HCT116 (cell line): ENCODE data around the gene GOLT1B. TPM values are rescaled to one million over a fixed set of nuclear protein-coding genes. Genes with fewer than 3 reads are reported as not detected.

Experiments used
- ATAC-seq: fragments of 200-7000 bp; cut with Tn5 transposase; 2 replicates; pipeline ENCODE4 v1.9.1; 2020; ENCODE audit warnings: mild to moderate bottlenecking, moderate library complexity
- BruUV-seq: library from RNA; stranded (reverse); fragments of 400-500 nt; replicated peaks from 2 replicates; lab custom pipeline; 2021; lab: Mats Ljungman, UMichigan
- CTCF ChIA-PET: fragments of 300-600 bp; sonication (Branson Sonifier 250); formaldehyde crosslinking; loops from one replicate; lab custom pipeline; 2021; ENCODE audit warnings: antibody characterized with exemption; lab: Charles Lee
- POLR2A ChIA-PET: fragments of 300-600, 350-600 bp; sonication (Branson Sonifier 250); formaldehyde crosslinking; loops from one replicate; lab custom pipeline; 2021; ENCODE audit warnings: antibody characterized with exemption; lab: Charles Lee
- RAD21 ChIA-PET, 2 experiments: fragments of 300-600 bp; sonication (Branson Sonifier 250); formaldehyde crosslinking; loops; one replicate each; lab custom pipeline; 2023; ENCODE audit warnings: low total read pairs in 2 of 2; ENCODE audit not compliant: uncharacterized antibody in 2 of 2, unreplicated experiment in 2 of 2, low non-redundant PET in 1 of 2; lab: Charles Lee
- DNase-seq: peaks from one replicate; pipeline ENCODE4 v3.0.0-alpha.2; 2010; ENCODE audit warnings: low read depth, low spot score
- H2AFZ ChIP-seq: fragments of 200-600 bp; shearing (Covaris generic), sonication (generic); 2 replicates; pipeline ENCODE4 v1.6.1; 2017; ENCODE audit warnings: low read depth, mixed run types, mixed read lengths, antibody characterized with exemption, low read length; ENCODE audit not compliant: poor library complexity, severe bottlenecking
- H3K27ac ChIP-seq: 2 replicates; pipeline ENCODE4 v1.5.1; 2012; ENCODE audit warnings: low read depth, low read length
- H3K27me3 ChIP-seq: fragments of 200-600 bp; sonication (generic); 2 replicates; pipeline ENCODE4 v1.6.1; 2016; ENCODE audit warnings: mixed run types, low read length, mixed read lengths; ENCODE audit not compliant: insufficient read depth
- H3K36me3 ChIP-seq, 2 experiments: fragments of 200-500 bp in 1 of 2; fragments of 200-600 bp in 1 of 2; sonication (Bioruptor generic) in 1 of 2; sonication (generic) in 1 of 2; 2 replicates each; pipeline versions ENCODE4 v1.5.1 to v1.6.1; 2014 to 2016; ENCODE audit warnings: low read length in 2 of 2, inconsistent platforms in 1 of 2, mixed read lengths in 1 of 2, mixed run types in 1 of 2; ENCODE audit not compliant: insufficient read depth in 2 of 2, control insufficient read depth in 1 of 2
- H3K4me1 ChIP-seq, 2 experiments: fragments of 200-600 bp in 1 of 2; sonication (generic) in 1 of 2; 2 replicates each; pipeline versions ENCODE4 v1.5.1 to v1.6.1; 2012 to 2017; ENCODE audit warnings: low read length in 2 of 2, inconsistent platforms in 1 of 2, mild to moderate bottlenecking in 1 of 2, mixed read lengths in 1 of 2, mixed run types in 1 of 2, moderate library complexity in 1 of 2; ENCODE audit not compliant: insufficient read depth in 2 of 2, control insufficient read depth in 1 of 2
- H3K4me2 ChIP-seq: fragments of 200-600 bp; sonication (generic); 2 replicates; pipeline ENCODE4 v1.6.1; 2017; ENCODE audit warnings: mixed run types, low read length, mixed read lengths
- H3K4me3 ChIP-seq, 2 experiments: fragments of 200-600 bp in 1 of 2; sonication (generic) in 1 of 2; replicated peaks in 1 of 2; 2 replicates each; pipeline ENCODE4 v1.5.1; 2011 to 2016; ENCODE audit warnings: low read length in 2 of 2, control low read depth in 1 of 2, low read depth in 1 of 2, mild to moderate bottlenecking in 1 of 2, mixed read lengths in 1 of 2, mixed run types in 1 of 2
- H3K79me2 ChIP-seq: fragments of 200-600 bp; sonication (generic); 2 replicates; pipeline ENCODE4 v1.6.1; 2017; ENCODE audit warnings: mild to moderate bottlenecking, mixed run types, low read length, moderate library complexity, mixed read lengths; ENCODE audit not compliant: insufficient read depth
- H3K9ac ChIP-seq: fragments of 200-600 bp; sonication (generic); 2 replicates; pipeline ENCODE4 v1.6.1; 2016; ENCODE audit warnings: low read length, mixed read lengths
- H3K9me2 ChIP-seq: fragments of 200-600 bp; sonication (generic), shearing (Covaris generic); 2 replicates; pipeline ENCODE4 v1.6.1; 2017; ENCODE audit warnings: mixed run types, mild to moderate bottlenecking, moderate library complexity; ENCODE audit not compliant: insufficient read depth
- H3K9me3 ChIP-seq, 2 experiments: fragments of 200-500 bp in 1 of 2; fragments of 200-600 bp in 1 of 2; sonication (Bioruptor generic) in 1 of 2; sonication (generic) in 1 of 2; 2 replicates each; pipeline ENCODE4 v1.6.1; 2014 to 2017; ENCODE audit warnings: low read length in 2 of 2, mixed read lengths in 2 of 2, inconsistent platforms in 1 of 2, low read depth in 1 of 2, mild to moderate bottlenecking in 1 of 2, mixed run types in 1 of 2, moderate library complexity in 1 of 2; ENCODE audit not compliant: control insufficient read depth in 1 of 2, insufficient read depth in 1 of 2
- H4K20me1 ChIP-seq: fragments of 200-600 bp; sonication (generic), shearing (Covaris generic); 2 replicates; pipeline ENCODE4 v1.6.1; 2017; ENCODE audit warnings: mixed run types, mild to moderate bottlenecking, moderate library complexity; ENCODE audit not compliant: insufficient read depth
- ATF3 ChIP-seq: IDR thresholded peaks from 2 replicates; pipeline ENCODE4 v1.6.1; 2012
- CBX3 ChIP-seq: IDR thresholded peaks from 2 replicates; pipeline ENCODE4 v1.6.1; 2012; ENCODE audit warnings: low read depth
- CEBPB ChIP-seq: IDR thresholded peaks from 2 replicates; pipeline ENCODE4 v1.6.1; 2012; ENCODE audit warnings: low read depth
- CTCF ChIP-seq, 3 experiments: fragments of 200-600 bp in 1 of 3; sonication (generic) in 1 of 3; IDR thresholded peaks in 2 of 3; conservative IDR thresholded peaks in 1 of 3; 2 replicates each; pipeline ENCODE4 v1.5.1; 2012 to 2017; ENCODE audit warnings: low read depth in 2 of 3, low read length in 2 of 3, antibody characterized with exemption in 1 of 3, borderline replicate concordance in 1 of 3, control low read depth in 1 of 3, mild to moderate bottlenecking in 1 of 3, mixed read lengths in 1 of 3, mixed run types in 1 of 3, moderate library complexity in 1 of 3; ENCODE audit not compliant: insufficient read depth in 1 of 3
- EZH2phosphoT487 ChIP-seq: fragments of 200-600 bp; IDR thresholded peaks from 2 replicates; pipeline ENCODE4 v1.6.1; 2018; ENCODE audit warnings: antibody characterized with exemption, borderline replicate concordance
- FOSL1 ChIP-seq: IDR thresholded peaks from 2 replicates; pipeline ENCODE4 v1.6.1; 2012; ENCODE audit warnings: low read depth
- POLR2A ChIP-seq: IDR thresholded peaks from 2 replicates; pipeline ENCODE4 v1.7.0; 2011; ENCODE audit warnings: borderline replicate concordance; ENCODE audit not compliant: insufficient read depth, insufficient read length; ENCODE audit errors: extremely low read depth
- SRF ChIP-seq: IDR thresholded peaks from 2 replicates; pipeline ENCODE4 v1.6.1; 2012; ENCODE audit warnings: low read depth
- YY1 ChIP-seq: IDR thresholded peaks from 2 replicates; pipeline ENCODE4 v1.6.1; 2011; ENCODE audit warnings: low read length, low read depth, moderate library complexity, mild to moderate bottlenecking; ENCODE audit not compliant: insufficient replicate concordance; ENCODE audit errors: extremely low read depth
- ZBTB33 ChIP-seq: IDR thresholded peaks from 2 replicates; pipeline ENCODE4 v1.6.1; 2011; ENCODE audit warnings: mild to moderate bottlenecking, low read length, moderate library complexity; ENCODE audit not compliant: insufficient replicate concordance; ENCODE audit errors: extremely low read depth
- ZNF274 ChIP-seq: fragments of 200-500 bp; sonication (Bioruptor generic); IDR thresholded peaks from 2 replicates; pipeline ENCODE4 v1.6.1; 2014; ENCODE audit warnings: mild to moderate bottlenecking, low read depth, low read length, inconsistent platforms
- intact Hi-C: fragments of 100-400 bp; cut with micrococcal nuclease; formaldehyde crosslinking; loops from 2 replicates; pipeline ENCODE4 v1.10.0; 2022
- total RNA-seq: library from RNA; stranded (reverse); gene quantifications from one replicate; pipeline ENCODE4 v1.2.1, GENCODE V29; 2021; ENCODE audit not compliant: unreplicated experiment

GOLT1B gene
- total RNA-seq, 1 experiment from 2014 or later: 43.5 TPM

- Histone ChIP-seq H3K9me3 (no peaks in the 10 kb centered on the region), H3K79me2 (no peaks in the 10 kb centered on the region), H4K20me1 (no peaks in the 10 kb centered on the region), H3K9me2 (no peaks in the 10 kb centered on the region), H2AFZ (no peak overlapping the region), H3K36me3 (peaks cover 2 to 3% of the 10 kb centered on the region in 2 experiments; a peak in 3 of 4 replicates), H3K4me1 (no peaks in the 10 kb centered on the region), H3K27me3 (no peaks in the 10 kb centered on the region), H3K4me3 (no peak overlapping the region), H3K27ac (no peak overlapping the region), H3K4me2 (no peak overlapping the region), H3K9ac (no peak overlapping the region)
- ChIA-PET POLR2A (no interaction called here), RAD21 (no interaction called here), CTCF (no interaction called here)
- ATAC-seq: no peak
- BruUV-seq: no TSS peak
- no peak for TF ChIP-seq YY1
- no peak for TF ChIP-seq EZH2phosphoT487
- intact Hi-C loops: no loop called here
- no peak for DNase-seq
These were observed 24.6 kb upstream of the GOLT1B start for GRCh38 chr12:21476949-21477348.

GRCh38 chr12:21478756-21479455, 22.7 kb upstream of the GOLT1B start:
- H3K9ac ChIP-seq: no peak overlapping the region
- intact Hi-C loops: no loop called here
- H3K36me3 ChIP-seq: peaks cover 2 to 6% of the 10 kb centered on the region in 2 experiments; a peak in 2 of 4 replicates
- ATAC-seq (no peak), DNase-seq (no peak)
- H4K20me1 ChIP-seq: no peaks in the 10 kb centered on the region
- no peaks in the 10 kb centered on the region for H3K4me1 ChIP-seq
- no TSS peak for BruUV-seq
- H3K4me3 ChIP-seq: no peak overlapping the region
- no peak overlapping the region for H2AFZ ChIP-seq
- H3K9me2 ChIP-seq: no peaks in the 10 kb centered on the region
- no peak overlapping the region for H3K27ac ChIP-seq
- ChIA-PET CTCF (no interaction called here), POLR2A (no interaction called here), RAD21 (no interaction called here)
- H3K27me3 ChIP-seq: no peaks in the 10 kb centered on the region
- no peak overlapping the region for H3K4me2 ChIP-seq
- no peaks in the 10 kb centered on the region for H3K9me3 ChIP-seq
- H3K79me2 ChIP-seq: no peaks in the 10 kb centered on the region
- no peak for TF ChIP-seq ZNF274
- no peak for TF ChIP-seq ATF3
- no peak for TF ChIP-seq ZBTB33
- no peak for TF ChIP-seq CEBPB
- TF ChIP-seq SRF: no peak
- TF ChIP-seq POLR2A: no peak
- TF ChIP-seq CTCF (IDR thresholded peaks at IDR 0.05 in 2 of 3, conservative IDR thresholded peaks at IDR 0.05 in 1 of 3; ENCODE audit: borderline replicate concordance in 1 of 3, insufficient read depth in 1 of 3, low read depth in 2 of 3, low read length in 2 of 3): no peak
- no peak for TF ChIP-seq FOSL1
- no peak for TF ChIP-seq CBX3
